ENCODE measurements around the gene PIP. TPM values are rescaled to one million over a fixed set of nuclear protein-coding genes. Genes with fewer than 3 reads are reported as not detected.
"Not testable (repeated sequence)": the region's sequence is repeated elsewhere in the genome, so short reads cannot be mapped to it uniquely, and the experiment has no call there.

Gene PIP
- total RNA-seq, 1 experiment from 2014 or later: not detected

DNA sequence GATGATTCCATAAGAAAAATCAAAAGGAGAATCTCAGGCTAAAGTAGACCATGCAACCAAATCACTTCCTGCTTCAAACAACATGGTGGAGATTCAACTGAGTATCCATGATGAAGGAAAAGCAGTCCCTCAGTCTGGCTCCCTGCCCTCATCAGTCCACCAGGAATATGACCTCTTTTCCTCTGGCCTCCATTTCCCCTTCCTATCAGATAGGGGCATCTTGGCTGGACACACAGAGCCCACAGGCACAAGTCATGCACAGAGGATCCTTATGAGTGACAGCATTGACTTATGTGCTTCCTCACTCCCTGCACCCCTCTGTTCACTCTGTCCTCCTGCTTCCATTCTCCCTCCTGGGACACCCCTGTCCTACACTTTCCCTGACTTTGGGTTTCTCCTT lies 16.8 kb downstream of the PIP start:
- H3K4me1 Mint-ChIP-seq: no peaks in the 10 kb centered on the region
- Histone ChIP-seq H4K5ac (ENCODE audit: insufficient read length, low read depth, low read length) (no peak overlapping the region), H3K27ac (ENCODE audit: insufficient read length, low read depth, low read length) (no peak overlapping the region), H2BK120ac (ENCODE audit: low read depth, low read length, poor library complexity, severe bottlenecking) (no peak overlapping the region), H3K4me2 (ENCODE audit: insufficient read depth, insufficient read length, low read length) (no peak overlapping the region), H3K56ac (ENCODE audit: insufficient read length, low read depth, low read length) (no peak overlapping the region), H3K4ac (ENCODE audit: low read depth, low read length) (no peak overlapping the region), H3K9me3 (ENCODE audit: control insufficient read depth, low read depth, low read length) (no peaks in the 10 kb centered on the region), H3K23me2 (ENCODE audit: insufficient read length, low read depth, low read length, poor library complexity, severe bottlenecking) (no peaks in the 10 kb centered on the region), H4K20me1 (ENCODE audit: control insufficient read depth, insufficient read depth, insufficient read length) (no peaks in the 10 kb centered on the region), H2AFZ (ENCODE audit: low read length) (no peak overlapping the region), H3K9ac (ENCODE audit: extremely low read depth, insufficient read length, low read length) (no peak overlapping the region), H3K14ac (ENCODE audit: insufficient read depth, low read length) (no peak overlapping the region; the same call in 1 of the 2 replicates), H3K18ac (ENCODE audit: insufficient read length, low read depth, low read length) (no peak overlapping the region), H2AK5ac (ENCODE audit: insufficient read length, low read length) (no peak overlapping the region), H2BK5ac (ENCODE audit: insufficient read length, low read length) (no peak overlapping the region), H4K8ac (replicated peaks; ENCODE audit: insufficient read length, low read depth, low read length) (no peak overlapping the region), H4K91ac (ENCODE audit: insufficient read length, low read depth, low read length) (no peak overlapping the region), H2BK12ac (ENCODE audit: insufficient read length, low read depth, low read length) (no peak overlapping the region), H3K79me1 (ENCODE audit: insufficient read depth, low read depth, low read length, poor library complexity, severe bottlenecking) (no peaks in the 10 kb centered on the region), H3K27me3 (ENCODE audit: insufficient read depth, low read length) (no peaks in the 10 kb centered on the region), H2BK15ac (ENCODE audit: low read depth, low read length) (no peak overlapping the region), H3K4me1 (ENCODE audit: insufficient read depth, low read length) (no peaks in the 10 kb centered on the region), H3K23ac (ENCODE audit: insufficient read length, low read depth, low read length) (no peak overlapping the region), H3K79me2 (ENCODE audit: insufficient read depth, low read length) (no peaks in the 10 kb centered on the region), H2BK20ac (ENCODE audit: low read depth, low read length, poor library complexity, severe bottlenecking) (no peak overlapping the region), H3T11ph (ENCODE audit: low read length) (no peak overlapping the region)
- no peak for DNase-seq
- TF ChIP-seq CTCF (conservative IDR thresholded peaks at IDR 0.05): no peak
- peaks cover 3 to 11% of the 10 kb centered on the region in 2 experiments; a peak in 4 of 5 replicates for H3K9me3 Mint-ChIP-seq
- H3K4me3 Mint-ChIP-seq: no peak overlapping the region
- H3K36me3 Mint-ChIP-seq (ENCODE audit: insufficient read depth in 1 of 3, low read depth in 3 of 3): 0 out of 7 replicates have a peak, but pooled peaks cover 0 to 1% (median 0%) of the 10 kb centered on the region in 3 experiments
- H3K27me3 Mint-ChIP-seq (ENCODE audit: low read depth): peaks cover 3% of the 10 kb centered on the region; the same call in 1 of the 2 replicates
- no peak overlapping the region for H3K27ac Mint-ChIP-seq

- H3K56ac ChIP-seq (ENCODE audit: insufficient read length, low read depth, low read length); H2AFZ ChIP-seq (ENCODE audit: low read length); H3K9me3 ChIP-seq (ENCODE audit: control insufficient read depth, low read depth, low read length); H3K23me2 ChIP-seq (ENCODE audit: insufficient read length, low read depth, low read length, poor library complexity, severe bottlenecking); H3K27me3 ChIP-seq (ENCODE audit: insufficient read depth, low read length); H4K5ac ChIP-seq (ENCODE audit: insufficient read length, low read depth, low read length); H3T11ph ChIP-seq (ENCODE audit: low read length); H2AK5ac ChIP-seq (ENCODE audit: insufficient read length, low read length); H4K91ac ChIP-seq (ENCODE audit: insufficient read length, low read depth, low read length); H3K23ac ChIP-seq (ENCODE audit: insufficient read length, low read depth, low read length); H3K4me1 Mint-ChIP-seq; H3K4me3 Mint-ChIP-seq; H3K36me3 Mint-ChIP-seq (ENCODE audit: insufficient read depth in 1 of 3, low read depth in 3 of 3); DNase-seq; H2BK5ac ChIP-seq (ENCODE audit: insufficient read length, low read length); H3K79me2 ChIP-seq (ENCODE audit: insufficient read depth, low read length); H3K18ac ChIP-seq (ENCODE audit: insufficient read length, low read depth, low read length); H2BK12ac ChIP-seq (ENCODE audit: insufficient read length, low read depth, low read length); H3K4ac ChIP-seq (ENCODE audit: low read depth, low read length); H3K4me1 ChIP-seq (ENCODE audit: insufficient read depth, low read length); H4K20me1 ChIP-seq (ENCODE audit: control insufficient read depth, insufficient read depth, insufficient read length); H4K8ac ChIP-seq (replicated peaks; ENCODE audit: insufficient read length, low read depth, low read length); H3K27ac ChIP-seq (ENCODE audit: insufficient read length, low read depth, low read length); H3K9ac ChIP-seq (ENCODE audit: extremely low read depth, insufficient read length, low read length); H2BK15ac ChIP-seq (ENCODE audit: low read depth, low read length); H3K4me2 ChIP-seq (ENCODE audit: insufficient read depth, insufficient read length, low read length); H3K79me1 ChIP-seq (ENCODE audit: insufficient read depth, low read depth, low read length, poor library complexity, severe bottlenecking); H2BK20ac ChIP-seq (ENCODE audit: low read depth, low read length, poor library complexity, severe bottlenecking); H3K14ac ChIP-seq (ENCODE audit: insufficient read depth, low read length); H2BK120ac ChIP-seq (ENCODE audit: low read depth, low read length, poor library complexity, severe bottlenecking); H3K27ac Mint-ChIP-seq; H3K27me3 Mint-ChIP-seq (ENCODE audit: low read depth): not testable (repeated sequence)
- peaks cover 3 to 11% of the 10 kb centered on the region in 2 experiments; a peak in 4 of 5 replicates for H3K9me3 Mint-ChIP-seq
- no CpG with 5 or more reads among the region's 6 CpGs for WGBS (ENCODE audit: extremely low coverage, insufficient read length, low lambda C conversion rate)
Observed at GRCh38 chr7:143150696-143151095, 18.8 kb downstream of the PIP start.

All from H9 (cell line).